Prostate gland (tissue), 2 donors: ENCODE measurements around the gene LRRC39.

Source experiments
- POLR2A ChIP-seq: fragments of 450-650 bp; IDR thresholded peaks from one replicate; pipeline ENCODE4 v1.6.1; 2016; ENCODE audit warnings: antibody characterized with exemption, mild to moderate bottlenecking
- POLR2AphosphoS5 ChIP-seq: sonication (generic); formaldehyde crosslinking; IDR thresholded peaks from one replicate; pipeline ENCODE4 v1.6.1; 2017; ENCODE audit warnings: antibody characterized with exemption
- TF ChIP-seq, protein P1 (sequence below), 4 experiments: fragments of 200-600 bp in 2 of 4; fragments of 450-650 bp in 2 of 4; sonication (generic) in 2 of 4; IDR thresholded peaks; 1 replicate in 3 of 4; 2 replicates in 1 of 4; pipeline ENCODE4 v1.5.1; 2016 to 2019; ENCODE audit warnings: antibody characterized with exemption in 4 of 4, mild to moderate bottlenecking in 2 of 4, moderate library complexity in 2 of 4

GRCh38 chr1:100183370-100183769 is 5.3 kb upstream of the LRRC39 start:
- TF ChIP-seq, protein P1, sequence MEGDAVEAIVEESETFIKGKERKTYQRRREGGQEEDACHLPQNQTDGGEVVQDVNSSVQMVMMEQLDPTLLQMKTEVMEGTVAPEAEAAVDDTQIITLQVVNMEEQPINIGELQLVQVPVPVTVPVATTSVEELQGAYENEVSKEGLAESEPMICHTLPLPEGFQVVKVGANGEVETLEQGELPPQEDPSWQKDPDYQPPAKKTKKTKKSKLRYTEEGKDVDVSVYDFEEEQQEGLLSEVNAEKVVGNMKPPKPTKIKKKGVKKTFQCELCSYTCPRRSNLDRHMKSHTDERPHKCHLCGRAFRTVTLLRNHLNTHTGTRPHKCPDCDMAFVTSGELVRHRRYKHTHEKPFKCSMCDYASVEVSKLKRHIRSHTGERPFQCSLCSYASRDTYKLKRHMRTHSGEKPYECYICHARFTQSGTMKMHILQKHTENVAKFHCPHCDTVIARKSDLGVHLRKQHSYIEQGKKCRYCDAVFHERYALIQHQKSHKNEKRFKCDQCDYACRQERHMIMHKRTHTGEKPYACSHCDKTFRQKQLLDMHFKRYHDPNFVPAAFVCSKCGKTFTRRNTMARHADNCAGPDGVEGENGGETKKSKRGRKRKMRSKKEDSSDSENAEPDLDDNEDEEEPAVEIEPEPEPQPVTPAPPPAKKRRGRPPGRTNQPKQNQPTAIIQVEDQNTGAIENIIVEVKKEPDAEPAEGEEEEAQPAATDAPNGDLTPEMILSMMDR (IDR thresholded peaks at IDR 0.05), result no peak
- TF ChIP-seq POLR2A (no peak), POLR2AphosphoS5 (no peak)
